Stomach (tissue), 9 donors: ENCODE results near the gene NKRF. TPM values are rescaled to one million over a fixed set of nuclear protein-coding genes. Genes with fewer than 3 reads are reported as not detected.

ENCODE experiments used
- DNase-seq, 2 donors: peaks; one replicate each; pipeline versions ENCODE4 v3.0.0 to v3.0.0-alpha.2; 2013 to 2019
- H3K27ac ChIP-seq, 5 donors: fragments of 200-600 bp in 4 of 5; sonication (generic) in 4 of 5; one replicate each; pipeline ENCODE4 v1.5.1; 2013 to 2019; ENCODE audit warnings: mild to moderate bottlenecking in 1 of 5, moderate library complexity in 1 of 5
- H3K27me3 ChIP-seq, 3 donors: fragments of 200-600 bp; sonication (generic); one replicate each; pipeline ENCODE4 v1.5.1; 2017 to 2019; ENCODE audit warnings: mixed run types in 1 of 3
- H3K36me3 ChIP-seq, 4 donors: fragments of 200-600 bp; sonication (generic); 1 replicate in 3 of 4; 2 replicates in 1 of 4; pipeline ENCODE4 v1.5.1; 2016 to 2019
- H3K4me1 ChIP-seq, 4 donors: fragments of 200-600 bp; sonication (generic); one replicate each; pipeline ENCODE4 v1.5.1; 2016 to 2019
- H3K4me3 ChIP-seq, 4 donors: fragments of 200-600 bp; sonication (generic) in 3 of 4; one replicate each; pipeline ENCODE4 v1.5.1; 2016 to 2019; ENCODE audit warnings: mild to moderate bottlenecking in 1 of 4
- H3K9me3 ChIP-seq, 4 donors: fragments of 200-600 bp; sonication (generic); one replicate each; pipeline ENCODE4 v1.5.1; 2016 to 2019
- EP300 ChIP-seq: sonication (generic); formaldehyde crosslinking; IDR thresholded peaks from one replicate; pipeline ENCODE4 v1.6.1; 2017; ENCODE audit warnings: antibody characterized with exemption
- POLR2A ChIP-seq, 4 donors: fragments of 450-650 bp; IDR thresholded peaks; one replicate each; pipeline ENCODE4 v1.6.1; 2016; ENCODE audit warnings: antibody characterized with exemption in 4 of 4, control low read depth in 2 of 4, mild to moderate bottlenecking in 1 of 4, moderate library complexity in 1 of 4
- POLR2AphosphoS5 ChIP-seq, 3 donors: sonication (generic); formaldehyde crosslinking; IDR thresholded peaks; one replicate each; pipeline ENCODE4 v1.6.1; 2016; ENCODE audit warnings: antibody characterized with exemption in 3 of 3
- WGBS, 5 donors: extraction: QIAGEN DNeasy Blood & Tissue Kit in 3 of 5; methylation state at CpG; one replicate each; pipeline versions ENCODE4 v1.1.5 to v1.1.7; 2013 to 2018; 5-methylcytosine and 5-hydroxymethylcytosine counted together
- intact Hi-C: fragments of 100-400 bp; cut with DNase I; formaldehyde crosslinking; loops from one replicate; pipeline ENCODE4 v1.15.1; 2023; ENCODE audit warnings: low total_unique reads
- polyA plus RNA-seq, 3 donors: library from polyadenylated mRNA; stranded (reverse); fragments of 200-250 nt; gene quantifications; one replicate each; pipeline ENCODE4 v1.2.3, GENCODE V29; 2013
- total RNA-seq, 5 donors: library from RNA; depleted of rRNA; stranded (reverse); fragments of >200 nt; gene quantifications; one replicate each; pipeline versions ENCODE4 v1.1.0 to v1.2.3, GENCODE V29; 2014 to 2016
- TF ChIP-seq, protein P1 (sequence below), 7 experiments: fragments of 450-650 bp in 4 of 7; fragments of 200-600 bp in 3 of 7; sonication (generic) in 3 of 7; IDR thresholded peaks; one replicate each; pipeline ENCODE4 v1.5.1; 2016 to 2019; ENCODE audit warnings: antibody characterized with exemption in 7 of 7, control low read depth in 2 of 7, mild to moderate bottlenecking in 1 of 7
- donor health status: healthy with polysubstance abuse.
- donor health status: Bipolar disorder and iron deficiency.
- donor health status: healthy.

The NKRF gene
- total and polyA plus RNA-seq, 8 donors = 1.7 to 8.3 (median 4.2) TPM

GRCh38 chrX:119624417-119624816 is 18.2 kb upstream of the NKRF start:
- peaks cover 0 to 15% (median 6%) of the 10 kb centered on the region in 4 donors for H3K36me3 ChIP-seq
- H3K27ac ChIP-seq = no peak overlapping the region
- H3K4me3 ChIP-seq = no peak overlapping the region
- no peaks in the 10 kb centered on the region for H3K27me3 ChIP-seq
- intact Hi-C loops = no loop called here
- WGBS, 5 donors = 90 to 96% (median 96%) methylated on average over 8 to 11 of the region's 11 CpGs
- TF ChIP-seq EP300 (no peak), POLR2AphosphoS5 (IDR thresholded peaks at IDR 0.05) (no peak), POLR2A (IDR thresholded peaks at IDR 0.05) (no peak)
- TF ChIP-seq, protein P1, sequence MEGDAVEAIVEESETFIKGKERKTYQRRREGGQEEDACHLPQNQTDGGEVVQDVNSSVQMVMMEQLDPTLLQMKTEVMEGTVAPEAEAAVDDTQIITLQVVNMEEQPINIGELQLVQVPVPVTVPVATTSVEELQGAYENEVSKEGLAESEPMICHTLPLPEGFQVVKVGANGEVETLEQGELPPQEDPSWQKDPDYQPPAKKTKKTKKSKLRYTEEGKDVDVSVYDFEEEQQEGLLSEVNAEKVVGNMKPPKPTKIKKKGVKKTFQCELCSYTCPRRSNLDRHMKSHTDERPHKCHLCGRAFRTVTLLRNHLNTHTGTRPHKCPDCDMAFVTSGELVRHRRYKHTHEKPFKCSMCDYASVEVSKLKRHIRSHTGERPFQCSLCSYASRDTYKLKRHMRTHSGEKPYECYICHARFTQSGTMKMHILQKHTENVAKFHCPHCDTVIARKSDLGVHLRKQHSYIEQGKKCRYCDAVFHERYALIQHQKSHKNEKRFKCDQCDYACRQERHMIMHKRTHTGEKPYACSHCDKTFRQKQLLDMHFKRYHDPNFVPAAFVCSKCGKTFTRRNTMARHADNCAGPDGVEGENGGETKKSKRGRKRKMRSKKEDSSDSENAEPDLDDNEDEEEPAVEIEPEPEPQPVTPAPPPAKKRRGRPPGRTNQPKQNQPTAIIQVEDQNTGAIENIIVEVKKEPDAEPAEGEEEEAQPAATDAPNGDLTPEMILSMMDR (IDR thresholded peaks at IDR 0.05) = no peak
- no peaks in the 10 kb centered on the region for H3K9me3 ChIP-seq
- no peak for DNase-seq
- peaks cover 0 to 7% (median 3%) of the 10 kb centered on the region in 4 donors for H3K4me1 ChIP-seq

GRCh38 chrX:119622356-119623232 is 16.4 kb upstream of the NKRF start:
- no peak overlapping the region for H3K4me3 ChIP-seq
- H3K27me3 ChIP-seq = no peaks in the 10 kb centered on the region
- TF ChIP-seq, protein P1 (IDR thresholded peaks at IDR 0.05) = no peak
- no peak for TF ChIP-seq EP300
- no peak for TF ChIP-seq POLR2AphosphoS5 (IDR thresholded peaks at IDR 0.05)
- TF ChIP-seq POLR2A (IDR thresholded peaks at IDR 0.05) = no peak
- peak overlapping the region in 1 of 5 donors; percentile 47 for H3K27ac ChIP-seq
- H3K4me1 ChIP-seq = peaks cover 0 to 7% (median 3%) of the 10 kb centered on the region in 4 donors
- peaks cover 0 to 8% (median 0%) of the 10 kb centered on the region in 4 donors for H3K36me3 ChIP-seq
- no peaks in the 10 kb centered on the region for H3K9me3 ChIP-seq
- intact Hi-C loops = no loop called here
- 40 to 51% (median 49%) methylated on average over 6 to 9 of the region's 9 CpGs for WGBS, 5 donors
- peak; percentile 50 to 66 for DNase-seq

GRCh38 chrX:119618439-119618838 is 12.2 kb upstream of the NKRF start:
- TF ChIP-seq EP300 (no peak), POLR2A (IDR thresholded peaks at IDR 0.05) (no peak), POLR2AphosphoS5 (IDR thresholded peaks at IDR 0.05) (no peak)
- TF ChIP-seq, protein P1 (IDR thresholded peaks at IDR 0.05) = no peak

GRCh38 chrX:119617517-119618164 is 11.4 kb upstream of the NKRF start:
- intact Hi-C loops = no loop called here
- peaks cover 0 to 5% (median 2%) of the 10 kb centered on the region in 4 donors for H3K4me1 ChIP-seq
- DNase-seq = peak; percentile 8 to 39
- TF ChIP-seq EP300 = no peak
- TF ChIP-seq POLR2A (IDR thresholded peaks at IDR 0.05) = no peak
- TF ChIP-seq, protein P1 (IDR thresholded peaks at IDR 0.05) = no peak
- TF ChIP-seq POLR2AphosphoS5 (IDR thresholded peaks at IDR 0.05) = no peak
- no peaks in the 10 kb centered on the region for H3K36me3 ChIP-seq
- whole genome bisulfite sequencing, 5 donors = 42 to 60% (median 54%) methylated on average over 15 of the region's 15 CpGs
- H3K4me3 ChIP-seq = no peak overlapping the region
- no peaks in the 10 kb centered on the region for H3K9me3 ChIP-seq
- no peaks in the 10 kb centered on the region for H3K27me3 ChIP-seq
- H3K27ac ChIP-seq = peak overlapping the region in 2 of 5 donors; percentile 21 to 35

More at GRCh38 chrX:119618439-119618838, 12.2 kb upstream of the NKRF start:
- H3K4me3 ChIP-seq = no peak overlapping the region
- no peaks in the 10 kb centered on the region for H3K9me3 ChIP-seq
- no peak for DNase-seq
- H3K27ac ChIP-seq = peak overlapping the region in 1 of 5 donors; percentile 21
- H3K27me3 ChIP-seq = no peaks in the 10 kb centered on the region
- H3K4me1 ChIP-seq = peaks cover 0 to 7% (median 3%) of the 10 kb centered on the region in 4 donors
- no peaks in the 10 kb centered on the region for H3K36me3 ChIP-seq
- WGBS, 5 donors = 69 to 87% (median 84%) methylated on average over 4 to 5 of the region's 5 CpGs
- intact Hi-C loops = no loop called here
